Hematopoietic multipotent progenitor cell (in vitro differentiated cells): ENCODE data around the gene TRIM8. TPM values are rescaled to one million over a fixed set of nuclear protein-coding genes. Genes with fewer than 3 reads are reported as not detected.
A peak's percentile ranks its signal among the peaks of the same experiment; 100 is the strongest.

Experiments used
- DNase-seq, 3 donors: peaks; one replicate each; pipeline ENCODE4 v3.0.0-alpha.2; 2011 to 2015; ENCODE audit warnings: low read depth in 2 of 3, low spot score in 2 of 3
- total RNA-seq: library from RNA; depleted of rRNA; stranded (reverse); fragments of >200 nt; gene quantifications from one replicate; pipeline ENCODE4 v1.2.3, GENCODE V29; 2012

Gene TRIM8
- total RNA-seq, 1 donor, result 65.7 TPM

GRCh38 chr10:102648269-102648888 lies 4.1 kb downstream of the TRIM8 start:
- no peak for DNase-seq

DNA sequence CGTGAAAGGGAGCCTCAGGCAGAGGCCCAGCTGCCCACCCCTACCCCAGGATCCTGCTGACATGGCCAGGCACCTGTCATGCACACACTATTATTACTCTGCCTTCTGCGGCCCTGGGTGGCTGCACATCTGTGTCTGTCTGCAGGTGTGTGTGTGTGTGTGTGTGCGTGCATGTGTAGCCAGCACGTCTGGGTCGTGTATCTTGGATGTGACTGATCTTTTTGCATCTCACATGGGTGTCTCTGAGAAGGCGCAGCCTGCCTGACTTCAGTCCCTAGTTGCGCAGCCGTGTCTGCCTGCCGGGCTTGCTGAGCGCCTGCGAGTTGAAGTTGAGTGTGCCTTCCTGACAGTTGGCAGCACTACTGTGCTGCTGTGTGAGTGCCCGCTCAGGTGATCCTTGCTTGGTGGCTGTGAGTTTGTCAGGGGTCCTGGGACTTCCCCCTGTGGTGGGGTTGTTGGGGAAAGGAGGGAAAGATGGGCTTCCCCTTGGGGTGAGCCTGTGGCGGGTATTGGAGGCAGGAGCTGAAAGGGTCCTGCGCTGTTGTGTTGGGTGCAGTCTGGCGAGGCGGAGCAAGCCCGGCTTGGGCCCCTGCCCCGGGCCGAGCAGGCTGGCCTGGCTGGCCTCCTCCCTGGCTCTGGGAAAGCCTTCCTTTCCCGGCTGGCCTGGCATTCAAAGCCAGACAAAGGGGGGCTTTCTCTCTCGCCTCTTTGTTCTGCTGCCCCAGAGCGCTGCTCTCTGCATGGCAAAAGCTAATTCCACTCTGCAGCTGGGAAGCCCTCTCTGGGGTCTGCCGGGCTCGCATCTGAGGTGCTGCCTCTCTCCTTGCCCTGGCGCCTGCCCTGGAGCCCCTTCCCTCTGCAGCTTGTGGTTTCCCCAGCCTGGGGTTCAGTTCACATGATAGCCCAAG lies 4.9 kb downstream of the TRIM8 start:
- DNase-seq, result no peak

DNA sequence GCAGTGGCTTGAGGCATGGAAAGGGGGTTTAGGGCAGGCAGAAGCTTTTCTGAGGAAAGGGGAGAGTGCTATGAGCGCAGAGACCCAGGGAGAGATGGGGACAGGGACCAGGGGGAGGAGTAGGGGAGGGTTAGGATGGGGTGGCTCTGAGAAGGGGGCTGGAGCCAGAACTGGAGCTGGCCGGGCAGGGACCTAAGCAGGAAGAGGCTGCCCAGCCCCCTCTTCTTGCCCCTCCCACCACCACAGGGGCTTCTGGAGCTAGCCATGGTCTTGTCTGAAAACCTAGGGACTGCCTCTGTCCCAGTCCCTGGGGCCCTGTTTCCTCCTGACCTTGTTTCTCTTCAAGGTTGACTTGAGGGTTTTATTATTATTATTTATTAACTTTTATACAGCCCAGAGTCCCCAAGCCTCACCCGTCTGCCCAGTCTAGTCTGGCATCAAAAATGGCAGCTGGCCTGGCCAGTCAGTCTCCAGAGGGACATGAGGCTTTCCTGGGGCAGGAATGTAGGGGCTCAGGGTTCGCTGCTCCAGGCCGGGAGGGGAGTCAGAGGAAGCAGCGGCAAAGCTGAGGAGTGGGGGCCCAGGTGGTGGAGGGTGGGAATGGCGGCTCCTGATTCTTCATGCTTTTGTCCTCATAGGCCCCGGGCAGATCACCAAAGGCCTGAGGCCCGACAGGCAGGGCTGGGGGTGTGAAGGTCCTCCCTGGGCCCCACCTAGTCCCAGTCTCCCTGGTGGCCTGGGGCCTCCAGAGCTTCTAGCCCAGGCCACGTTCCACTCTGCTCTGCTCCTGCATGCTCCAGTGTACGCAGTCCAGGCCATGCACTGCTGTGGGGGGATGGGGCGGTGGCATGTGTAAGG lies 5.7 kb downstream of the TRIM8 start:
- DNase-seq, result no peak

DNA sequence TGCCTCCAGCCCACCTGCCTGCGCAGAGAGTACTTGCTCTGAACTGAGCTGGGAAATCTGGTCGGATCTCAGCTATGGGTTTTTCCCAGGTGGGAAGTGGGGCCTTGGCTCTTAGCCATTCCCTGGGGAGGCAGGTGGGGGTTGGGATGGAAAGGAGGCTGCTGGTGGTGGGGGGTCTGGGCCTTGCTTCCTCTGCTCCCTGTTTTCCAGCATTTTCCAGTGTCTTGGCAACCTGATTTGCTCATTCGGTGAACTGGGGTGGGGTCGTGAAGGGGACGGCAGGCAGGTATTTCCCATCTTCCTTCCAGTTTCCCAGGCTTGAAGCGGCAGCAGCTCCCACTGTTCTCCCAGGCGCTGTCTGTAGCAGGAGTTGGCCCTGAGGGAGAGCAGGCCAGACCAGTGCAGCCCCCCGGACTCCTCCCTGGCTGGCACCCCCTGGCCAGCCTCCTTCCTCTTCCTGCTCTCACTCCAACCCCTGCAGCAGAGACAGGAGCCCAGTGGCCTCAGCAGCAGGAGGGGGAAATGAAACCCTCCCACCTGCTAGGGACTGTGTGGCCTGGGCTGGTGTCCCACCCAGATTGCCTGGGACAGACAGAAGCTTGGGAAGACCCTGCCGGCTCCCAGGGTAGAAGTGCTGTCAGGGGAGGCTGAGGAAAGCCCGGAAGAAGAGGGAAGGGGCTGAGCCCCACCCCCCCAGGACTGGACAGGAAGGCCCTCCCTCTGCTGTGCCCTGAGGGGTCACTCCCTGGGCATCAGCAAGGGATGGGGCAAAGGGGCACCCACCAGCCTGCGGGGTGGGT lies 6.6 kb downstream of the TRIM8 start:
- no peak for DNase-seq

- no peak for DNase-seq
Measured at GRCh38 chr10:102651455-102652169, 7.3 kb downstream of the TRIM8 start.

DNA sequence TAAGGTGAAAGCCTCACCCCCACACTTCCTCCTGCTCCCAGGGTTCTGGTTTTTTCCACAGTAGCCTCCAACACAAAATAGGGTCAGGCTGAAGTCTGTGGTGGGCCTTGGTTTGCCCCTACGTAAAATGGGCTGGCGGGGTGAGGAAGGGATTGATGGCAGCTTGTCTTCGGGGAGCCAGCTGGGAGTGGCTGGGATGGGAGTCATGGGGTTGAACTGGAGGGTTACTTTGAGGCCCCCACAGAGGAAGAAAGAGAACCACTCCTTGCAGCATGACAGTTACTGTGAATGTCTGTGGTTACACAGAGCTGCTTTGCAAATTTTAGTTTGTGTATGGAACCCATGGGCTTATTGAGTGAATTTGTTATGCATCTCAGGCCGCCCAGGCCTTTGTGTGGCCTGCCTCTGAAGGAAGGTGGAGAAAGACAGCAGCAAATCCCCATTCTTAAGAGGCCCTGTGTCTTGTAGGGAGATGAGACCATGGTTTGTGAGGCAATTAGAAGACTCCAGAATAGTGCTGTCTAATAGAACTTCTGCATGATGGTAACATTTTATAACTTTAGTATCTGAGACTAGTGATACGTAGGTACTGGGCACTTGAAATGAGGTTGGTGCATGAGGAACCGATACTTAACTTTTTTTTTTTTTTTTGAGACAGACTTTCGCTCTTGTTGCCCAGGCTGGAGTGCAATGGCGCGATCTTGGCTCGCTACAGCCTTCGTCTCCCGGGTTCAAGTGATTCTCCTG lies 8.1 kb downstream of the TRIM8 start:
- DNase-seq, result no peak

- DNase-seq, result no peak
Measured at GRCh38 chr10:102653060-102653459, 8.8 kb downstream of the TRIM8 start.

DNA sequence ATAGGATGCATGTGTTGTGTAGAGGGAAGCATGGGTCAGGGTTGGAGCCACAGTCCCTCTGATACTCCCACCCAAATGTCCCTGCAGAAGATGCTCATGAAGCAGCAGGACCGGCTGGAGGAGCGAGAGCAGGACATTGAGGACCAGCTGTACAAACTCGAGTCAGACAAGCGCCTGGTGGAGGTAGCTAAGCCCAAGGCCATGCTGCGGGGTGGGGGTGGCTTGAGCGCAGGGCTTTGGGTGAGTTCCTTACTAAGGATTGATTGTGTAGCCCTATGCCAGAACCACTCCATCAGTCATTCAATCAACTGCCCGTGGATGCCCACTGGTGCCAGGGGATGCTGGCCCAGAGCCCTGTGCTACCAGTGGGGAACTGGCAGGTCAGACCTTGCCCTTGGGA lies 10.3 kb downstream of the TRIM8 start:
- no peak for DNase-seq

- no peak for DNase-seq
Measured at GRCh38 chr10:102654969-102655368, 10.7 kb downstream of the TRIM8 start.

DNA sequence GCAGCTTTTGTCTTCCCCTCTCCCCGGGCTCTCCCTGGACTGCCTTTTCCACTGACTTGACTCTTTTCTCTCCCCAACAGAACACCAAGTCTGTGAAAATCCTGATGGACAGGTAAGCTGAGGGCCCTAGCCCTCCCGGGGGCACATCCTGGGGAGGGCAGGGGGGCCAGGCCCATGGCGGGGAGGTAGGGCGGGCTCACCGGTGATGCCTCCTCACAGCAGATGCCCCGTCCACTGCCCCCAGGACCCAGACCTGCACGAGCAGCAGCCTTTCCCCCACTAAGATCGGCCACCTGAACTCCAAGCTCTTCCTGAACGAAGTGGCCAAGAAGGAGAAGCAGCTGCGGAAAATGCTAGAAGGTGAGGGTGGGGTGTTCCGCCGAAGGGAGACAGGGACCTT lies 11.7 kb downstream of the TRIM8 start:
- DNase-seq, result no peak

DNA sequence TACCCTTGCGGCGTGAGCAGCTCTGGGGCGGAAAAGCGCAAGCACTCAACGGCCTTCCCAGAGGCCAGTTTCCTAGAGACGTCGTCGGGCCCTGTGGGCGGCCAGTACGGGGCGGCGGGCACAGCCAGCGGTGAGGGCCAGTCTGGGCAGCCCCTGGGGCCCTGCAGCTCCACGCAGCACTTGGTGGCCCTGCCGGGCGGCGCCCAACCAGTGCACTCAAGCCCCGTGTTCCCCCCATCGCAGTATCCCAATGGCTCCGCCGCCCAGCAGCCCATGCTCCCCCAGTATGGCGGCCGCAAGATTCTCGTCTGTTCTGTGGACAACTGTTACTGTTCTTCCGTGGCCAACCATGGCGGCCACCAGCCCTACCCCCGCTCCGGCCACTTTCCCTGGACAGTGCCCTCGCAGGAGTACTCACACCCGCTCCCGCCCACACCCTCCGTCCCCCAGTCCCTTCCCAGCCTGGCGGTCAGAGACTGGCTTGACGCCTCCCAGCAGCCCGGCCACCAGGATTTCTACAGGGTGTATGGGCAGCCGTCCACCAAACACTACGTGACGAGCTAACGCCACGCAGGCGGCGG lies 12.6 kb downstream of the TRIM8 start:
- no peak for DNase-seq

- DNase-seq, result no peak
Measured at GRCh38 chr10:102657451-102657850, 13.2 kb downstream of the TRIM8 start.

GRCh38 chr10:102657984-102658724 lies 13.9 kb downstream of the TRIM8 start:
- no peak for DNase-seq

DNA sequence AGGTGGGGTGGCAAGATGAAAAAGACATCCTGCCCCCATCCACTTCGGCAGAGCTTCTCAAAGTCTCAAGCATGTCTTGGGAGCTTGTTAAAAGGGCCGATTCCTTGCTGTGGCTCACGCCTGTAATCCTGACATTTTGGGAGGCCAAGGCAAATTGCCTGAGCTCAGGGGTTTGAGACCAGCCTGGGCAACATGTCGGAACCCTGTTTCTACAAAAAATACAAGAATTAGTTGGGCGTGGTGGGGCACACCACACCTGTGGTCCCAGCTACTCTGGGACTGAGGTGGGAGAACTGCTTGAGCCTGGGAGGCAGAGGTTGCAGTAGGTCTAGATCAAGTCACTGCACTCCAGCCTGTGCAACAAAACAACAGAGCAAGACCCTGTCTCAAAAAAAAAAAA lies 14.5 kb downstream of the TRIM8 start:
- no peak for DNase-seq

DNA sequence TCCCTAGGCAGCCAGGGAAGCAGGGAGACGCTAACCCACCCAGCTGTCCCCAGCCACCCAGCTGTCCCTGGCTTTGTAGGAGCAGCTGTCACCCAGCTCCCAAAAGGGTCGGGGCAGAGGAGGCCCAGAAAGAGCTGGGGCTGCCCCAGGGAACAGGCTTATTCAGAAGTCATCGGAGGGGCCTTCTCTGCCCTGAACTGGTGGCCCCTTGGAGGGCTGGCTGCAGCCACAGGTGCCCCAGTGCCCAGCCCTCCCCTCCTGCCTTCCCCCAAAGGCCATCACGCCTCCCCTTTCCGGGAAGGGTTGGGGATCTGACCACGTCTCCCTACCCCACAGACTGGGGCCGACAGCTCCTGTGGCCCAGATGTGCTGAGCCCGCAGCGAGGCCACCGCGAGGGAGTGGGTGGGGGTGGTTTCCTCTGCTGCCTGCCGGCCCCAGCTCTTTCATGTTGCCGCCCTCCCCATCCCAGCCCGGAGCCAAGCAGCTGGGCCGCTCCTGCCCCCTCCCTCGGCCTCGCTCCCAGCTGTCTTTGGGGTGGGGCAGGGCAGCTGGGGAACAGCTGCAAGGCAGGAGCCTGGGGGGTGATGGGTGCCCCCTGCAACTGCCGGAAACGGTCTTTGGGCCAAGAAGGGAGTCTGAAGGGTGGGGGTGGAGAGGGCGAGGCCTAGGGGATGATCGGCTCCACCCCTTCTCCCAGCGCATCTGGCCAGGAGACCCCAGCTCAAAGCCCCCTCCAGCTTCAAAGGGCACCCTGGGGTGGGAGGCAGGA lies 16.8 kb downstream of the TRIM8 start:
- peak in 2 of 3 donors; percentile 76 to 83 for DNase-seq

DNA sequence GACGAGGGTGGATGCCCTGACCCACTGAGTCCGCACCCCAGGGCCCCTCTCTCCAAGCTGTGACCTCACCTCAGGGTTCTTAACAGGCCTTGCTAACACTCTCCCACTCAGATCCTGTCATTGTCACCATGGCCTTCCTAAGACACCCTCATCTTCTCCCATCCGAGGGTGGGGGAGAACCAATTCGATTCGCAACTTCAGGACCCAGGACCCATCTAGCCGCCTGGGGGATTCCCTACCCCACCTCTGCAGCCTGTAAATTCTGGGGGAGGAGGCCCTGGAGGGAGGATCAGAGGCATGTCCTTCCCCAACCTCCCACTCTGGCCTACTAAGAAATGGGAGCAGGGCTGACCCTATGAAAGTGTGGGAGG lies 17.4 kb downstream of the TRIM8 start:
- no peak for DNase-seq

DNA sequence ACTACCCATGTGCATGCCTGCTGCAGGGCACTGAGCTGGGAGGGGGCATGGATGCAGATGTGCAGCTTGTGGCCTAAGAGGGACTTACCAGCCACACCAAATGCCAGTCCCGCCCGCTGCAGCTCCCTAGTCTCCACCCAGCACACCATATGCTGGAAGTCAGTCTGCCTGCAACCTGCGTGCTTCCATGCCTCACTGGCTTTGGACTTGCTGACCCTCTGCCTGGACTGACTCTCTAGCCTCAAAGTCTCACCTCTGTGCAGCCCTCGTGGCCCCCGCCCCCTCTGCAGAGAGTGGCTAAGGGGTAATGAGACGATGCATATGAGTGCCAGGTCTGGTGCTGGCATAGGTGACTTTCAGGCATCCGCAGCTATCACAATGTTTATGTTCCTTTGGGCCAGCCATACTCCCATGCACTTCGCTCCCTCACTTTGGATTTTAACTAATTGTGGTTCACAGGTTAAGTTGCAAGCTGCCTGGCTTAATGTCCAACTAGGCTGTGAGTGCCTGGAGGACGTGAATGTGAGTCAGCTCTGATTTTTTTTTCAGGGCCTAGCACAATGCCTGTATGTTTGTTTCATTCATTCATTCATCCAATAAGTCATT lies 21.7 kb downstream of the TRIM8 start:
- no peak for DNase-seq
